GM15510 (cell line): ENCODE results near the gene ORC6.

Source experiments
- POLR2A ChIP-seq: IDR thresholded peaks from 3 replicates; pipeline ENCODE4 v1.6.1; 2011; ENCODE audit warnings: borderline replicate concordance; ENCODE audit not compliant: insufficient read length; ENCODE audit errors: extremely low read depth

Gene ORC6

DNA sequence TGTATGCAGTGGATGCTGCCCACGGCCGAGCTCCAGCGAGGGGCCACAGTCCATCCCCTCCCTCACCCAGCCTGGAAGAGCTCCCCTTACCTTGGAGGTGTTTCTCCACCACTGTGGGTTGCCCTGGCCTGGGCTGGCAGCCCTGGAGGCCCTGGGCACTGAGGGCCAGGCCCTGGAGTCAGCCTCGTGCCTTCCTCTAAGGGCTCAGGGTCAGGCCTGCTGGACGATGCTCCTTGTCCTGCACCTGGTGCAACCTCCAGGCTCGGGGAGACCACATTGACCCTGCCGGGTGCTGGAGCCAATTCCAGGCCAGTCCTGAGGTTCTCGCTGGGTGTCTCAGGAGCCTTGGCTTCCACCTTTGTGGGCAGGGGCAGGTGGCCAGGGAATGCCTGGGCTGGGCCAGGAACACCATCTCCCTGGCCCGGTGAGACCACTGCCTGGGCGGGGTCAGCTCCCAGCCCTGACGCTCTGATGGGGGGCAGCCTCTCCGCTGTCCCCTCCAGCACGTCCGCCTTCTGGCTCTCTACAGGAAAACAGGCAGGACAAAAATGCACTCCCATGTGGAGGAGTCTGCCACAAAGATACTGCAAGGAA is 48.3 kb downstream of the ORC6 start:
- no peak for TF ChIP-seq POLR2A

DNA sequence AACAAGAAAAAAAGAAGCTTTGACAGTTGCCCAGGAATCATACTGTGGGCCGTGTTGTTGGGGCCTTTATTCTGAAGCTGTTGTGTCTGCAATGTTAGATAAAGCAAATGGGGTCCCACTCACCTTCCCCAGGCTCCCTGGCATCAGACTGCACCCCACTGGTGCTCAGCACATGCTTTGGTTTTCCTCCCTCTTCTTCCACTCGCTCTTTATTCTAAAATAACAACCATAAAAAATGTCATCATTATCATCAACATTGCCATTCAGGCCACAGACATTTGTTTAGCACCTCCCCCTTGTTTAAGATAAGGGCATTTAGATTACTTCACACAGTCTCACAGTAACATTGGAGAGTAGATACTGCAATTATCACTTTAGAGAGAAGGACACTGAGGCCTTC is 50.5 kb downstream of the ORC6 start:
- TF ChIP-seq POLR2A = no peak

DNA sequence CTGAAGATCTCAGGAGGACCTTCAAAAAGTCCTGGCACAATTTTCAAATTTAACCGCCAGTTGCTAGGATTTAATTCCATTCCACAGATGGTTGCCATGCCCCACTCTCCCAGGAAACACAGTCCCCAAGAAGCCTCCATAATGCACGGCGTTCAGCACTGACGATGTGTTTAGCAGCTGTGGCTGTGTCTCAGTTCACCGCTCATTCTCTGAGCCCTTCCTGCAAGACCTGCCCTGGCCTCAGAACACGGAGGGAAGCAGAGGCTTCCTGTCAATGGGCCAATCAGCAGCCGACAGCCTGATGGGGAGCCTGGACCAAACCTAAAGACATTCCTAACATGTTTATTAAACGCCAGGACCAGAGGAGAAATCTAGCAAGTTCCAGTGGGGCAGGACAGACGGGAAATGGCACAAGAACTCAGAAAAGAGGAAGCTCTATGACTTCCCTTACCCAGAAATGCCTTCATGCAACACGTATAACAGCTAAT is 53.8 kb downstream of the ORC6 start:
- TF ChIP-seq POLR2A = no peak

DNA sequence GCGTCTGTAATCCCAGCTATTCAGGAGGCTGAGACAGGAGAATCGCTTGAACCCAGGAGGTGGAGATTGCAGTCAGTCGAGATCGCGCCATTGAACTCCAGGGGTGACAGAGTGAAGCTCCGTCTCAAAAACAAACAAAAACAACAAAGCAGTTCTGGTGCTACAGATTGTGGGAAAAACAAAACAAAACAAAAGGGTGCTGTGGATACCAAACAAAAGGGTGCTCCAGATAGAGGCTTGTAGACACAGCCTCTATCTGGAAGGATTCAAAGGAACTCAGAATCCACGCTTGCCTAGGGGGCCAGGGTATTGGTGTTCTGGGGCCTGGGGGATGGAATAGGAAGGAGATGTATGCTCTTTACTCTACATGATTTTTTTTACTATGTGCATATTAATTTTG is 56.2 kb downstream of the ORC6 start:
- TF ChIP-seq POLR2A = no peak

DNA sequence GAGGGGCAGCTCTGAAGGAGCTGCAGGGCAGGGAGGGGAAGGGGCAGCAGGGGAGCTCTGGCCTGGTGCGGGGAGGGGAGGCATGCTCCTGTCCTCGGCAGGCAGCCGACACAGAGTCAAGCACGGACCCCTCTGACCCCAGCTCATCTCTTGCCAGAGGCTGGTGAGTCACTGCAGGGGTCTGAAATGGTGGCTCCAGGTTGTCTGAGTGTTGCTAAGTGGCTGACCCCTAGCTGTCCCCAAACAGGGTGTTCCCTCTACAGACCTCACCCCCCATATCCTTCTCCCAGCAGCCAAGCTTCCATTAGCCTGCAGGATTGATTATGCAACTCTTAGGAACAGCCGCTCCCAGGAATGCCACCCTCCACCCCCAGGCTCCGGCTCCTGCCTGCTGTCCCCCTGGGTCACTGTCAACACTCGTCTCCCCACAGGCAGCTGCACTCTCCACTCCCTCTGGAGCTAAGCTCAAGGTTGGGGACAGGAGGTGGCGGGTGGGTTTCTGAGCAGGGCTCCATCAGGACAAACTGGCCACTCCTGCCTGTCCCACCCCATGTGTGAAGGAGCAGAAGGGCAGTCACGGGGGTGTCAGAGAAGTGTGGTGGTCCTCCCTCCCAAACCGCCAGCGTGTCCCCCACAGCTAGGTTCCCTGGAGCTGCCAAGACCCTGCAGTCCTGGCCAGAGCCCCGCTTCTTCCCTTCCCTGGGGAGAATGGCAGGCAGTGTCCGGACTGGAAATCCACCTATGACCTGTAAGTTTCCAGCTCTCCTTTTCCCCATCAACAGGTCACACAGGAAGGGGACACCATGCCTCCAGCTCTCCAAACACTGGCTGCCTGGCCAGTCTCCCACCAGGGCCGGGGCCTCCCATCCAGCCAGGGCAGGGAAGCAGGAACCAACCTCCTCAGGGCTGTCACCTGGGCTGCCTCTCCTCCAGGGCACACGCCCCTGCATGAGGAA is 57.6 kb downstream of the ORC6 start:
- TF ChIP-seq POLR2A = no peak
